ENCODE measurements around the gene EBI3. TPM values are rescaled to one million over a fixed set of nuclear protein-coding genes. Genes with fewer than 3 reads are reported as not detected.
A peak's percentile ranks its signal among the peaks of the same experiment; 100 is the strongest.
"Not testable (repeated sequence)": the region's sequence is repeated elsewhere in the genome, so short reads cannot be mapped to it uniquely, and the experiment has no call there.

The EBI3 gene
- total RNA-seq, 1 experiment from 2014 or later: 0.10 TPM

DNA sequence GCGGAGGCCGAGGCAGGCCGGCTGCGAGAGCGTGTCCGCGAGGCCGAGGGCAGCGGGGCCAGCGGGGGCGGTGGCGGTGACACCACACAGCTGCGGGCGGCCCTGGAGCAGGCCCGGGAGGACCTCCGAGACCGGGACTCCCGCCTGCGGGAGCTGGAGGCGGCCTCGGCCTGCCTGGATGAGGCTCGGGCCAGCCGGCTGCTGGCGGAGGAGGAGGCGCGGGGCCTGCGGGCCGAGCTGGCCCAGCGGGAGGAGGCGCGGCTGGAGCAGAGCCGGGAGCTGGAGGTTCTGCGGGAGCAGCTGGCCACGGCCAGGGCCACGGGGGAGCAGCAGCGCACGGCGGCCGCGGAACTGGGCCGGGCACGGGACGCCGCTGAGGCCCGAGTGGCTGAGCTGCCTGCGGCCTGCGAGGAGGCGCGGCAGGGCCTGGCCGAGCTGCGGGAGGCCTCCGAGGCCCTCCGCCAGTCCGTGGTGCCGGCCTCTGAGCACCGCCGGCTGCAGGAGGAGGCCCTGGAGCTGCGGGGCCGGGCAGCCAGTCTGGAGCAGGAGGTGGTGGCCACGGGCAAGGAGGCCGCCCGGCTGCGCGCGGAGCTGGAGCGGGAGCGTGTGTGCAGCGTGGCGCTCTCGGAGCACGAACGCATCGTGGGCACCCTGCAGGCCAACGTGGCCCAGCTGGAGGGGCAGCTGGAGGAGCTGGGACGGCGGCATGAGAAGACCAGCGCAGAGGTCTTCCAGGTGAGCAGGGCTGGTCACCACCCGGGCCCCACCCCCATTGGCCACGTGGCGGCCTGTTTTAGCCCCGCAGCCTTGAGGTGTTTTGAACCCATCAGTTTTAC is 11.7 kb upstream of the EBI3 start:
- Histone ChIP-seq H3K4me3 (ENCODE audit: insufficient read depth, low read depth, low read length) (no peak overlapping the region), H3K36me3 (replicated peaks; ENCODE audit: control insufficient read depth, insufficient read depth, low read length) (peaks cover 2% of the 10 kb centered on the region), H3K27me3 (ENCODE audit: control insufficient read depth, insufficient read depth, low read length) (no peaks in the 10 kb centered on the region)
- peak; percentile 63 for DNase-seq

GRCh38 chr19:4218523-4218922 is 10.8 kb upstream of the EBI3 start:
- H3K4me3 ChIP-seq (ENCODE audit: insufficient read depth, low read depth, low read length); H3K36me3 ChIP-seq (replicated peaks; ENCODE audit: control insufficient read depth, insufficient read depth, low read length); DNase-seq; H3K27me3 ChIP-seq (ENCODE audit: control insufficient read depth, insufficient read depth, low read length): not testable (repeated sequence)

DNA sequence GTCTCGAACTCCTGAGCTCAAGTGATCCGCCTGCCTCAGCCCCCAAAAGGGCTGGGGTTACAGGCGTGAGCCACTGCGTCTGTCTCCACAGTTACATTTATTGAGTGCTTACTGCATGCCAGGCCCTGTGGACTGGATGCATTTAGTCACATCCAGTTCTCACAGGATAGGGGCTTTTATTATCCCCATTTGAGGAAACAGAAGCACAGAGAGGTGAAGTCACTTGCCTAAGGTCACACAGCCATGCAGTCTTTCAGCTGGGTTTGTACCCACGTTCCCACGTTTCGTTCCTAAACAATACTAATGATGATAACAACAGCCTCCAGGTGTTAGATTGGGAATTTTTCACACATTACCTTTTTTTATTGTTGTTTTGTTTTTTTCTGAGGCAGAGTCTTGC is 9.1 kb upstream of the EBI3 start:
- no peak for DNase-seq
- Histone ChIP-seq H3K36me3 (replicated peaks; ENCODE audit: control insufficient read depth, insufficient read depth, low read length) (peaks cover 2% of the 10 kb centered on the region), H3K4me3 (ENCODE audit: insufficient read depth, low read depth, low read length) (no peak overlapping the region), H3K27me3 (ENCODE audit: control insufficient read depth, insufficient read depth, low read length) (no peaks in the 10 kb centered on the region)

DNA sequence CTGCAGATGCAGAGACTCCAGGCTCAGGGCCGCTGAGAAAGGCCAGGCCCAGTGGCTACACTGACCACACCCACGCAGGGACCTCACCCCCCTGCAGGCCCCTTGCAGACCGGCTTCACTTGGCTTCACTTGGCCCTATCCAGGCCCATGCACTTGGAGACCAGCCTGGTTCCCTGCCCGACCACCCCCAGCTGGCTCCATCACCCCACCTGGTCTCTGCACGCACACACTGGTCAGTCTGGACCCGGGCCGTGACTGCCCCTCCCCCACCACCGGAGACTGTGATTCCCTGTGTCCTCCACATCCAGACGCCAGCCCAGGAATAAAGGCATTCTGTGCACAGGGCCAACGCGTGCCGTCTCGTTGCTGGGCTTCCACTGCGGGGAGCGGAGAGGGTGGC is 4.9 kb upstream of the EBI3 start:
- peak; percentile 45 for DNase-seq
- Histone ChIP-seq H3K4me3 (ENCODE audit: insufficient read depth, low read depth, low read length) (no peak overlapping the region), H3K36me3 (replicated peaks; ENCODE audit: control insufficient read depth, insufficient read depth, low read length) (peaks cover 2% of the 10 kb centered on the region), H3K27me3 (ENCODE audit: control insufficient read depth, insufficient read depth, low read length) (no peaks in the 10 kb centered on the region)

DNA sequence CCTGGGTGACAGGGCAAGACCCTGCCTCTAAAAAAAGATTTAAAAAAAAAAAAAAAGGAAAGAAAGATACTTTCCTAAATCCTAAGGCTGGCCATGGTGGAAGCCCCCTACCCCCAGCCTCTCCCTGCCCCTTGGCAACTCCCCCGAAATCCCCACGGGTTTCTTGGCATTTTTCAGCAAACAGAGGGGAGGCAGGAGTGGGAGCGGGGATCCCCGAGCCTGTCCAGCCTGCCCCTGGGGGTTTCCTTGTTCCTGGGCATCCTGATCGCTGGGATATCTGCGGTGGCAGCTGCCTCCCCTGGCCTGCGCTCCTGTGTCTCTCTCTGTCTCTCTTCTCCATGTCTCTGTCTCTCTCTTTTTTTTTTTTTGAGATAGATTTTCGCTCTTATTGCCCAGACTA is 3.4 kb upstream of the EBI3 start:
- Histone ChIP-seq H3K36me3 (replicated peaks; ENCODE audit: control insufficient read depth, insufficient read depth, low read length) (peaks cover 2% of the 10 kb centered on the region), H3K4me3 (ENCODE audit: insufficient read depth, low read depth, low read length) (no peak overlapping the region), H3K27me3 (ENCODE audit: control insufficient read depth, insufficient read depth, low read length) (no peaks in the 10 kb centered on the region)
- DNase-seq: peak; percentile 13

GRCh38 chr19:4227771-4228170 is 1.6 kb upstream of the EBI3 start:
- Histone ChIP-seq H3K36me3 (replicated peaks; ENCODE audit: control insufficient read depth, insufficient read depth, low read length) (no peaks in the 10 kb centered on the region; the same call in 1 of the 2 replicates), H3K27me3 (ENCODE audit: control insufficient read depth, insufficient read depth, low read length) (no peaks in the 10 kb centered on the region), H3K4me3 (ENCODE audit: insufficient read depth, low read depth, low read length) (no peak overlapping the region)
- DNase-seq: no peak

- Histone ChIP-seq H3K4me3 (ENCODE audit: insufficient read depth, low read depth, low read length) (no peak overlapping the region), H3K36me3 (replicated peaks; ENCODE audit: control insufficient read depth, insufficient read depth, low read length) (no peaks in the 10 kb centered on the region; the same call in 1 of the 2 replicates), H3K27me3 (ENCODE audit: control insufficient read depth, insufficient read depth, low read length) (no peaks in the 10 kb centered on the region)
- DNase-seq: no peak
These were observed 551 bp upstream of the EBI3 start for GRCh38 chr19:4228765-4229178.

GRCh38 chr19:4230237-4230636 is 914 bp downstream of the EBI3 start:
- H3K27me3 ChIP-seq (ENCODE audit: control insufficient read depth, insufficient read depth, low read length); H3K36me3 ChIP-seq (replicated peaks; ENCODE audit: control insufficient read depth, insufficient read depth, low read length); DNase-seq; H3K4me3 ChIP-seq (ENCODE audit: insufficient read depth, low read depth, low read length): not testable (repeated sequence)

- not testable (repeated sequence) for H3K36me3 ChIP-seq (replicated peaks; ENCODE audit: control insufficient read depth, insufficient read depth, low read length); H3K27me3 ChIP-seq (ENCODE audit: control insufficient read depth, insufficient read depth, low read length); DNase-seq; H3K4me3 ChIP-seq (ENCODE audit: insufficient read depth, low read depth, low read length)
These were observed 2.2 kb downstream of the EBI3 start for GRCh38 chr19:4231521-4231920.

DNA sequence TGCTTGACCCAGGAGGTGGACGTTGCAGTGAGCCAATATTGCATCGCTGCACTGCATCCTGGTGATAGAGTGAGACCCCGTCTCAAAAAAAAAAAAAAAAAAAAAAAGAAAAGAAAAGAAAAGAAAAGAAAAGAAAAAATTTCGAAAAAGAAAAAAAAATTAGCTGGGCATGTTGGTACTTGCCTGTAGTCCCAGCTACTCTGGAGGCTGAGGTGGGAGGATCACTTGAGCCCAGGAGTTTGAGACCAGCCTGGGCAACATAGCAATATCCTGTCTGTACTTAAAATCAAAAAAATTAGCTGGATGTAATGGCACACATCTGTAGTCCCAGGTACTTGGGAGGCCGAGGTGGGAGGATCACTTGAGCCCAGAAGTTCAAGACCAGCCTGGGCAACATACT is 2.8 kb downstream of the EBI3 start:
- not testable (repeated sequence) for DNase-seq; H3K4me3 ChIP-seq (ENCODE audit: insufficient read depth, low read depth, low read length); H3K27me3 ChIP-seq (ENCODE audit: control insufficient read depth, insufficient read depth, low read length); H3K36me3 ChIP-seq (replicated peaks; ENCODE audit: control insufficient read depth, insufficient read depth, low read length)

GRCh38 chr19:4232614-4233281 is 3.4 kb downstream of the EBI3 start:
- Histone ChIP-seq H3K36me3 (replicated peaks; ENCODE audit: control insufficient read depth, insufficient read depth, low read length) (no peaks in the 10 kb centered on the region), H3K4me3 (ENCODE audit: insufficient read depth, low read depth, low read length) (no peak overlapping the region), H3K27me3 (ENCODE audit: control insufficient read depth, insufficient read depth, low read length) (no peaks in the 10 kb centered on the region)
- peak; percentile 62 for DNase-seq

DNA sequence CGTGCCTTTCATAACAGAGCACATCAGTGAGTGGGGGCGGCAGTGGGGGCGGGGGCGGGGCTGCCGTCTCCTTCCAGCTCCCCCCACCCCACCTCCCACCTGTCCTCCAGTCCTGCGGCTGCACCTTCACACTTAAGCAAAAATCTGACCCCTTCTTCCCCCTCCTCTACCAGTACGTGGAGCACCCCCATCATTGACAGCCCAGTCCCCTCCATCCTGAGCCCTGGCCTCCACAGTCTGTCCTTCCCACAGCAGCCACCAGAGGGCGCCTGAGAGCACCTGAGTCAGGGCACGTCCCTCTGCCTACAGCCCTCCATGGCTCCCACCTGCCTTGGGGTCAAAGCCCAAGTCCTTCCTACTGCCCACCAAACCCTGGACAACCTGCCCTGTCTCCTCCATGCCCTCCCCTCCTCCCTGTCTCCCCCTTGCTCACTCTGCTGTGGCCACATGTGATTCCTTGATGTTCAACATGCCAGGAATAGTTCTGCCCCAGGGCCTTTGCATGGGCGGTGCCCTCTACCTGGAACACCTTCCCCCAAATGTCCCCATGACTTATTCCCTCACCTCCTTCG is 4.0 kb downstream of the EBI3 start:
- Histone ChIP-seq H3K4me3 (ENCODE audit: insufficient read depth, low read depth, low read length) (no peak overlapping the region), H3K27me3 (ENCODE audit: control insufficient read depth, insufficient read depth, low read length) (no peaks in the 10 kb centered on the region), H3K36me3 (replicated peaks; ENCODE audit: control insufficient read depth, insufficient read depth, low read length) (no peaks in the 10 kb centered on the region)
- peak; percentile 92 for DNase-seq

DNA sequence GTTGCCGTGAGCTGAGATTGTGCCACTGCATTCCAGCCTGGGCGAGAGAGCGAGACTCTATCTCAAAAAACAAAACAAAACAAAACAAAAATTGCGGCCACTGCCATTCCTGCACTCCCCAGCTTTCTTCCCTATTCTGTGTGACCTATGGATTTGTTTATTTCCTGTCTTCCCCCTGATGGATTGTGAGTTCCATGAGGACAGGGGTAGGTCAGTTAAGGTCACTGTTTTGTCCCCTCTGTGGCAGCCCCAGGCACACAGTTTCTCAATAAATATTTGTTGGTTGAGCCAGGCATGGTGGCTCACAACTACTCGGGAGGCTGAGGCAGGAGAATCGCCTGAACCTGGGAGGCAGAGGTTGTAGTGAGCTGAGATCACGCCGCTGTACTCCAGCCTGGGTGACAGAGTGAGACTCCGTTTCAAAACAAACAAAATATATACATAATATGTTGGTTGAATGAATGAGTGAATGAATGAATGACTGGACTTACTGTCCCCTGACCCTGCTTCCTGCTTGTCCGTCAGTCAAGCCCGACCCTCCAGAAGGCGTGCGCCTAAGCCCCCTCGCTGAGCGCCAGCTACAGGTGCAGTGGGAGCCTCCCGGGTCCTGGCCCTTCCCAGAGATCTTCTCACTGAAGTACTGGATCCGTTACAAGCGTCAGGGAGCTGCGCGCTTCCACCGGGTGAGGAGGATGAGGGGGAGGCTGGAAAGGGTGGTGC is 5.0 kb downstream of the EBI3 start:
- Histone ChIP-seq H3K4me3 (ENCODE audit: insufficient read depth, low read depth, low read length) (no peak overlapping the region), H3K36me3 (replicated peaks; ENCODE audit: control insufficient read depth, insufficient read depth, low read length) (no peaks in the 10 kb centered on the region)

GRCh38 chr19:4234862-4235201 is 5.5 kb downstream of the EBI3 start:
- DNase-seq: no peak
- H3K36me3 ChIP-seq (replicated peaks; ENCODE audit: control insufficient read depth, insufficient read depth, low read length): no peaks in the 10 kb centered on the region
- H3K4me3 ChIP-seq (ENCODE audit: insufficient read depth, low read depth, low read length): no peak overlapping the region
- no peaks in the 10 kb centered on the region for H3K27me3 ChIP-seq (ENCODE audit: control insufficient read depth, insufficient read depth, low read length)

More for the DNA sequence above, 5.0 kb downstream of the EBI3 start:
- no peaks in the 10 kb centered on the region for H3K27me3 ChIP-seq (ENCODE audit: control insufficient read depth, insufficient read depth, low read length)
- DNase-seq: peak; percentile 59
